GM18517 (cell line): Measurements from ENCODE around the gene HMMR.
A peak's percentile ranks its signal among the peaks of the same experiment; 100 is the strongest.
"Not testable (repeated sequence)": the region's sequence is repeated elsewhere in the genome, so short reads cannot be mapped to it uniquely, and the experiment has no call there.

Experiments
- ATAC-seq: cut with Tn5 transposase; IDR thresholded peaks from one replicate; pipeline ENCODE4 v1.9.1; 2021; ENCODE audit warnings: mild to moderate bottlenecking, moderate library complexity; ENCODE audit not compliant: unreplicated experiment

Gene HMMR

DNA sequence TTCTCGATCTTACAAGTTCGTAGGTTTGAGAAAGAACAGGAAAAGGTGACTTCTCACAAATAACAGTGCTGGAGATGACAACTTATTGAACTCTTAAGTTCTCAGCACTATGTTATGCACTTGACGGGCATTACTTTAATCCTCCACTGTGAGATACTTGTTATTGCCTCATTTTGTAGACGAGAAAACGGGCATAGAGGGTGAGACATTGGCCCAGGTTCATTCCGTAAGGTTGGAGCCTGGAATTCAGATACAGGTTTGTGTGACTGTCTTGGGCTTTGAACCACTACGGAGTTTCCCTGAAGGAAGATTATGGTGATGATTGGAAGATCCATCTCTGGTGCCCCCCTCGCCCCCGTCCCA, 45.6 kb downstream of the HMMR start:
- peak; percentile 27 for ATAC-seq

DNA sequence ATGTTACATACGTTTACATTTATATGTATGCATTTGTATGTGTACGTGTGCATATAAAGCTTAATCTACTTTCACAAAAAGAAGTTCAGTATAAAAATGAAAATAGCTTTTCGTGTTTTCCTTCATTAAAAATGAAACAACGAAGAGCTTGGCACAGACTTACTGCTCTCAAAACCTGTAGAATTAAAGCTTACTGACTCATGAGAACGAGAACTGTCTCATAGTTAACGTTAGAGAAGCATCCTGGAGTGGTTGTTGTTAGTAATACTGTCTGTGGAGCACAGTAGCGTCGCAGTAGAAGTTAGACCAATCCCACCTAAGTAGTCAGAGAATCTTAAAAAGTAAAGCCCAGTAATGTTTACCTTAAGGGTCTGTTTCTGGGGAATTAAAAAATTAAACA, 46.3 kb downstream of the HMMR start:
- no peak for ATAC-seq

DNA sequence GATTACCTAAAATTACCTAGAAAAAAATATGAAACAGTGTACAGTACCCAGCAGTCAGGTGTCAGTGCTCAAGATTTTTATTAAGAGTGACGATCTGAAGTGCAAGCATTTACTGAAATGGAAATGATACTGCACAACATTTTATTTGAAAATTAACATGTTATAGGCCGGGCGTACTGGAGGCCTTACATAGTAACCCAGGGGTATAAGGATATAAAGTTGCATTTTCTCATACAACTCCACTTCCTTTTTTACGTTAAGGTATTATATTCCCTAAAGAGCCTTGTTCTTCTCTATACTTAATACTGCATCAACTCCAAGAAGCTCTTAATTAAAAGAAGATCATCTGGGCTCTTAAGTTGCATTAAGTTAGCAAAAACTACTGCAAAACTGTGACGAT, 48.3 kb downstream of the HMMR start:
- no peak for ATAC-seq

DNA sequence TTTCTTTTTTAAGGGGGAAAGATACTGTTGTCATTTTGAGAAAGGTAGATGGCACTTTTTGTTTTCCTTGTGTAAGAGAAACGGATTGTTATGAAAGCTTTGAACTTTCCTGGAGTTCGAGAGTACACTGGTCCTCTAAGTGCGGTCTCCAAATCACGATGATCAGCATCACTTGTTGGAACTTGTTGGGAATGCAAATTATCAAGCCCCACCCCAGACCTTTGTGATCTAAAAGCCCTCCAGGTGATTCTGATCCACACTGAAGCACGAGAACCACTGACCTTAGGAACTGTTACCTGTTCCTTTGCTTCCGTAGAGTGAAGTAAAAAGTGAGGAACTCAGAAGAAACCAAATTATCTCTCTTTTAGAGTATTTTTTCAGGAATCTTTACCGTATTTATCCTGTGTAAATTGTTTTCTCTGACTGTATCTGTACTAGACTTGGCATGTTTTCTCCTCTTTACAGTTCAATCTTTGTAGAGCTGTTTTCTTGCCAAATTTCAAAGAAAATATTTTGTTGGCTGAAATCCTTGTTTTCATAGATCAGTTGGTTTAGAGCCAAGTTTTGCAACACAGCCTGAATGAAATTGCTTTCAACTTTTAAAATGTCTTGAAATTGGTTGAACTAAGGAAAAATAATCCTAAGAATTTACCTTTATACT, 49.0 kb downstream of the HMMR start:
- no peak for ATAC-seq

DNA sequence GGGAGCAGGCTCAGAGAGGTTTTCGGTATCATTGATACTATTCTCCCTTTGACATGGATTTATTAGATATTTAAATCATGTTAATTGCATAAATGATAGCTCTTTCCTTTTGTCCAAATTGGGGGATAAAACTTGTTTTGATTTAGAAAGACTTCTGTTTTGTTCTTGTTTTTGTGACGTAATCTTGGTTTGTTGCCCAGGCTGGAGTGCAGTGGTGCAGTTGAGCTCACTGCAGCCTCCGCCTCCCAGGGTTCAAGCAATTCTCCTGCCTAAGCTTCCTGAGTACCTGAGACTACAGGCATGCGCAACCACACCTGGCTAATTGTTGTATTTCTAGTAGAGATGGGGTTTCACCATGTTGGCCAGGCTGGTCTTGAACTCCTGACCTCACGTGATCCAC, 52.1 kb downstream of the HMMR start:
- ATAC-seq, result no peak

DNA sequence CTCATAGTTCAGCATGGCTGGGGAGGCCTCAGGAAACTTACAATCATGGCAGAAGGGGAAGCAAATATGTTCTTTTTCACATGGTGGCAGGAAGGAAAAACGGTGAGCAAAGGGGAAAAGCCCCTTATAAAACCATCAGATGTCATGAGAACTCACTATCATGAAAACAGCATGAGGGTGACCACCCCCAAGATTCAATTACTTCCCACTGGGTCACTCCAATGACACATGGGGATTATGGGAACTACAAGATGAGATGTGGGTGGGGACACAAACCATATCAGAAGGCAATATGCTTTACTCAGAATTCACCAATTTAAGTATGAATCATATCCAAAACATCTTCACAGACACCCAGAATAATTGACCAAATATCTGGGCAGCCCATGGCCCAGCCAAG, 64.7 kb downstream of the HMMR start:
- no peak for ATAC-seq

DNA sequence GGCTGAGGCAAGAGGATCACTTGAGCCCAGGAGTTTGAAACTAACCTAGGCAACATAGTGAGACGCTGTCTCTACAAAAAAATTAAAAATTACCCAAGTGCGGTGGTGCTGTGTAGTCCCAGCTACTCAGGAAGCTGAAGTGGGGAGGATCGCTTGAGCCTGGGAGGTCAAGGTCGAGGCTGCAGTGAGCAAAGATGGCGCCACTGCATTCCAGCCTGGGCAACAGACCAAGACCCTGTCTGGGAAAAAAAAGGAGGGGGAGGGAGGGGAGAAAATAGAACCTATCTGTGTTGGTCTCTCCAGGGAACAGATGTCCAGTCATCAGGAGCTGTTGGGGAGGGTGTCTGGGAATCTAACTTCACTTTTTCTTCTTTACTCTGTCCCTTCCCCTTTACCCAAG, 69.3 kb downstream of the HMMR start:
- no peak for ATAC-seq

DNA sequence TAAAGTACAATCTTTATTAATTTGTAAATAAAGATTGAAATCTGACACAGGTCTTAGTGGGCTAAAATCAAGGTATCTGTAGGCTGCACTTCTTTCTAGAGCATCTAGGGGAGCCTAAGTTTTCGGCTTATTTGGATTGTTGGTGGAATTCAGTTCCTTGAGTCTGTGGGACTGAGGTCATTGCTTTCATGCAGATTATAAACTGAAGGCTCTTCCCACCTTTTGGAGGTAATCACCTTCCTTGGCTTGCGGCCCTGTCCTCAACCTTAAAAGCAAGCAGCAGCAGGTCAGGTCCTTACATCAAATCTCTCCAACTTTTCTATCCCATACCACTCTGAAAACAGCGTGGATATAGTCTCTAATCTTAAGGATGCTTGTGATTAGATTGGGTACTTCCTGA, 70.8 kb downstream of the HMMR start:
- no peak for ATAC-seq

DNA sequence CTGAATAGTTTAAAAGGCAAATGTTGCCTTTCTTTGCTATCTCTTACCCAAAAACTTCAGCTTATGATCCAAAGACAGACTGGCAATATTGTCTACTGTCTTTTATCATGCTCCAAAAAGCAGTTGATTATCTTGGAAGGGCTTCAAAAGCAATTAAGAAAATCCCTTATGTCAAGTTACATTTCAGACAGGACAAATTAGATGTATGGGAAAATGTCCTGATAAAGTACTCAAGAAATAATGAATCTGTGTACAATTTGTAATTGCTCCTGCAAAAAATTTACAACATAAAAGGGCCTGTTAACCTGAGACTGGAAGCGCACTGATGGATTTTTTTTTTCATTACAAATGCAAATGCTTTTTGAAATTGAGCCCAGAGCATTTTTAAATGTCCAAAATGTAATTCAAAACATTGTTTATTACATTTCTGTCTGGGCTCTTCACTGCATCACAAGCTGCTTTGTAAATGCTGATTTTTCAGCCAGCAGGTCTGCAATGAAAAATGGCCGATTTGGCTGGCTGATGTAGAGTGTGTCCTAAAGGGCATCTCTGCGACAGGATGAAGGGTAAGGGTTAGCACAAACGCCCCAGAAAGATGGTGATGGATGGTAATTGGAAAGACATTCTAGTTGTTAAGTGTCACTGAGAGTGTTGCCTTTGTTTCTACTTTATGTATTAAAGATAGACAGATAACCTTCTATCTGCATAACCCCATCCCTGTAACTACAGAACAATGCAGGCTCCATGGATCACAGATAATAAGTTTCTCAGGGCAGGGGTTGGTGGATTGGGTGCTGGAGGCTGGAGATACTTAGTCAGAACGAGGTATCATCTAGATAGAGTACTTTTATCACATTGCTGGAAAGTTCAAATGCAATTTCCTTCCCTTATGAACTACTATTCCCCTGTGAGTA, 72.0 kb downstream of the HMMR start:
- no peak for ATAC-seq

DNA sequence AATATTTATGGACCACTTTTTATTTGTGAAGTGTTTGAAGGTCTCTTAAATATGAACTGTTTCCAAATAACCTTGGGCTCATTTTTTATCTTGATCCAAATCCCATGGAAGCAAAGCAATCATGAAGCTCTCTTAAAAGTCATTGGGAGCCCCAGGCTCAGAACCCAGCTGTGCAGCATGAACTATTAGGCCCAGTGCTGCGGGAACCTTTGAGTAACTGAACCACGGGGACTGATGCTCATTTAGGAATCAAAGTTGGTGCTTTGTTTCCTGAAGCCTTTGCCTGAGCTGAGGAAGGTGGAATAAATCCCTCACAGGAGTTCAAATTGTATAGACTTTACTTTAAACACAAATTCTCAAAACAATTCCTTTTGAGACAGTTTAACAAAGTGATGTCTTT, 72.8 kb downstream of the HMMR start:
- no peak for ATAC-seq

DNA sequence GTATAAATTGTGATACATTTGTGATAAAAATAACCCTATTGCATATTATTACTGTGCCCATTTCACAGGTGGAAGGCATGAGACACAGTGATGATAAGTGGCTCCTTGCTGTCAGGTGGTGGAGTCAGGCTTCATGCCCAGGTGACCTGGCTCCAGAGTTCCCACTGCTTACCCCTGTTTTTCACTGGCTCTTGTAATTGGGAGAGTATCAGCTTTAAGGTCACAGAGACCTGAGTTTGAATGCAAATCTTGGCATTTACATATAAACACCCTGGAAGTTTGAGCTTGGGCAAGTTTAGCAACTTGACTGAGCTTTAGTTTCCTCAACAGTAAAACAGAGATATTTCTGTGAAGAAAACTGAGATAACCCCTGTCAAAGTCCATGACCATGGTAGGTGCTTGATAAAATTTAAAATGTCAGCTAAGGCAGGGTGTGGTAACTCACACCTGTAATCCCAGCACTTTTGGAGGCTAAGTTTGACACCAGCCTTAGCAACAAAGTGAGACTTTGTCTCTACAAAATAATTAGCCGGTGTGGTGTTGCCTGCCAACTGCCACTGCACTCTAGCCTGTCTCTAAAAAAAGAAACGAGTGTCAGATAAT, 74.2 kb downstream of the HMMR start:
- ATAC-seq, result no peak

DNA sequence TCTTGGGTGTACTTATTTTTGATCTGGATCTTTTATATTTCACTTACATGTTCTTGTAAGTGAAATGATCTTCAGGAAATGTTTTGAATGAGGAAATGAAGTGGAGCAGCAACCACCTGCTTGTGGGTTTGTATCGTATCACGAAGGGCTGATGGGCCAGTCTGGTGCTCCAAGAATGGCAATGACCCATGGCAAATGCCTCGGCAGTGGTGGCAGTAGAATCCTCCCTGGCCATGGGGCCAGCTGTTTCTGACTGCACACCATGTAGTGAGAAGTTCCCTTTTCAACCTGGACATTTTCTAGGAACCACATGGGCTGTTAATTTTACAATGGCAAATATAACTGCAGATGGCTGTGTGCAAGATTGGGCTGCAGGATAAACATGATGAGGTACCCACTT, 74.9 kb downstream of the HMMR start:
- no peak for ATAC-seq

DNA sequence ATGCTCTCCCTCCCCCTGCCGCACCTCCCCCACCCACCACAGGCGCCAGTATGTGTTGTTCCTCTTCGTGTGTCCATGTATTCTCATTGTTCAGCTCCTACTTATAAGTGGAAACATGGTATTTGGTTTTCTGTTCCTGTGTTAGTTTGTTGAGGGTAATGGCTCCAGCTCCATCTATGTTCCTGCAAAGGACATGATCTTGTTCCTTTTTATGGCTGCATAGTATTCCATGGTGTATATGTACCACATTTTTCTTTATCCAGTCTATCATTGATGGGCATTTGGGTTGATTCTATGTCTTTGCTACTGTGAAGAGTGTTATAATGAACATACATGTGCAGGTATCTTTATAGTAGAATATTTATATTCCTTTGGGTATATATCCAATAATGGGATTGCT, 76.0 kb downstream of the HMMR start:
- not testable (repeated sequence) for ATAC-seq

DNA sequence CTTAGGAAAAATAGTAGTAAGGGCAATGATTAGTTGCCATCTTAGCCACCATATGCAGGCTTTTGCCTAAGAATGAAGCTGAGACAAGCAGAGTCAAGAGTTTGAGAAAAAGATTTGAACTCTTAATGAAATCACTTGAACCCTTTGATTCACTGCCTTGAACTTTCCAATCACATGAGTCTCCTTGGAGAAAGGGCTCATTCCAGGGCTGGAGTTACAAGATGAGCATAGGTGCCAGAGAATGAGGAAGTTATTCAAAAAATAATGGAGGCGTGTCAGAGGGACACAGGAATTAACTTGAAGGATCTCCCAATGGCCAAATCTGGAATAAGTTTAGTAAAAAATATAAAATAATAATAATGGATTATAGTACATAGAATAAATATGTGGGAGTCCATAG, 80.3 kb downstream of the HMMR start:
- no peak for ATAC-seq
